ENCODE measurements around the gene DSCAM. TPM values are rescaled to one million over a fixed set of nuclear protein-coding genes. Genes with fewer than 3 reads are reported as not detected.

DSCAM gene
- total RNA-seq, 2 donors from 2014 or later: not detected

DNA sequence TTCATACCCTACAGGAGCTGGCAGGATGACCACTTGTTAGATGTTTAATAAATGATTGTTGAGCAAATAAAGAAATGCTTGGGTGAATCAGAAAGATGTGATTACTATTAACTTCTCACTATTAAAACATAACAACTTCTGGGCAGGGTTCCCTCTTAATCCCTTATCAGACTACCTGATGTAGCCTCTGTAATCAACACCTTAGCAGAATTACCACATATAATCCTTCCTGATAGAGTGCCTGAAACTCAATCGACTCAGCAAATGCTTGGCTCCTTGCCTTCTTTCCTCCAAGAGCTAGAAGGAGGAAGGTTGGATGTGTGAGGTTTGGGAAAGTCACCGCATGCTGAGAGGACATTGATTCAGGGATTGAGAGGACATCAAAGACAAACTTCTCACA is 34.8 kb upstream of the DSCAM start:
- Histone ChIP-seq H3K27me3 (no peaks in the 10 kb centered on the region), H3K4me1 (no peaks in the 10 kb centered on the region), H3K9me3 (no peaks in the 10 kb centered on the region), H3K36me3 (no peaks in the 10 kb centered on the region), H3K27ac (no peak overlapping the region), H3K4me3 (no peak overlapping the region)
- TF ChIP-seq, protein P1, sequence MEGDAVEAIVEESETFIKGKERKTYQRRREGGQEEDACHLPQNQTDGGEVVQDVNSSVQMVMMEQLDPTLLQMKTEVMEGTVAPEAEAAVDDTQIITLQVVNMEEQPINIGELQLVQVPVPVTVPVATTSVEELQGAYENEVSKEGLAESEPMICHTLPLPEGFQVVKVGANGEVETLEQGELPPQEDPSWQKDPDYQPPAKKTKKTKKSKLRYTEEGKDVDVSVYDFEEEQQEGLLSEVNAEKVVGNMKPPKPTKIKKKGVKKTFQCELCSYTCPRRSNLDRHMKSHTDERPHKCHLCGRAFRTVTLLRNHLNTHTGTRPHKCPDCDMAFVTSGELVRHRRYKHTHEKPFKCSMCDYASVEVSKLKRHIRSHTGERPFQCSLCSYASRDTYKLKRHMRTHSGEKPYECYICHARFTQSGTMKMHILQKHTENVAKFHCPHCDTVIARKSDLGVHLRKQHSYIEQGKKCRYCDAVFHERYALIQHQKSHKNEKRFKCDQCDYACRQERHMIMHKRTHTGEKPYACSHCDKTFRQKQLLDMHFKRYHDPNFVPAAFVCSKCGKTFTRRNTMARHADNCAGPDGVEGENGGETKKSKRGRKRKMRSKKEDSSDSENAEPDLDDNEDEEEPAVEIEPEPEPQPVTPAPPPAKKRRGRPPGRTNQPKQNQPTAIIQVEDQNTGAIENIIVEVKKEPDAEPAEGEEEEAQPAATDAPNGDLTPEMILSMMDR (IDR thresholded peaks at IDR 0.05): no peak
- DNase-seq (ENCODE audit: low spot score): no peak

DNA sequence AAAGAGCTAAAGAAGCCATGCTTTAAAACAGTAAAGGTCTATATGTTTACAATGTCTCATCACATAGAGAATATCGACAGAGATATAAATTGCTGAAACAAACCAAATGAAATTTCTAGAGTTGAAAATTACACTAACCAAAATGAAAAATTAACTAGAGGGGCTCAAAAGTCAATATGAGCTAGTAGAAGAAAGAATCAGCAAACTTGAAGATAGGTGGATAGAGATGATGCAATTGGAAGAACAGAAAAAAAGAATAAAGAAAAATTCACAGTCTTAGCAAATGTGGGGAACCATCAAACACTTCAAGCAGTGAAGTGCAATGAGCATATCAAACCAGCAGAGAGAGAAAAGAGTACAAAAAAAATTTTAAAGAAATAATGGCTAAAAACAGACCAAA is 24.1 kb upstream of the DSCAM start:
- TF ChIP-seq, protein P1 (IDR thresholded peaks at IDR 0.05): no peak
- H3K36me3 ChIP-seq: no peaks in the 10 kb centered on the region
- H3K4me1 ChIP-seq: no peaks in the 10 kb centered on the region
- no peaks in the 10 kb centered on the region for H3K27me3 ChIP-seq
- DNase-seq (ENCODE audit: low spot score): no peak
- peaks cover 0 to 31% of the 10 kb centered on the region in 2 donors for H3K9me3 ChIP-seq
- no peak overlapping the region for H3K27ac ChIP-seq
- no peak overlapping the region for H3K4me3 ChIP-seq

DNA sequence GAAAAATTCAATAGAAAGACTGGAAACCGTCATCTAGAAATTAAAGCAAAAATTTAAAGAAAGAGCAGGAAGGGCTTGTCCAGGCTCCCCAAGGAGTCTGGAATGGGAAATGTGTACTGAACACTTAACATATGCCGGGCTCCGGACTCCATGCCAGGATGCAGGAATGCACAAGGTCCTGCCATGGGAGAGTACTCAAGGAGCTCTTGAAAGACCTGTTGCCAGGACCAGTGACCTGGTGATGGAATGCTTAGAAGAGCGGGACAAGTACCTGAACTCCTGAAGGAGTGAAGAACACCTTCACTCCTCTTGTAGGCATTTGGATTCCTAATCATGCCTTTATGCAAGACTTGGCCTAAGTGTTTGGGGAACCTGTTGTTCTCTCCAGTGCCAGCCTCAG is 16.9 kb upstream of the DSCAM start:
- H3K27me3 ChIP-seq: no peaks in the 10 kb centered on the region
- no peaks in the 10 kb centered on the region for H3K36me3 ChIP-seq
- H3K27ac ChIP-seq: no peak overlapping the region
- no peaks in the 10 kb centered on the region for H3K4me1 ChIP-seq
- TF ChIP-seq, protein P1 (IDR thresholded peaks at IDR 0.05): no peak
- H3K9me3 ChIP-seq: no peaks in the 10 kb centered on the region
- no peak for DNase-seq (ENCODE audit: low spot score)
- H3K4me3 ChIP-seq: no peak overlapping the region

DNA sequence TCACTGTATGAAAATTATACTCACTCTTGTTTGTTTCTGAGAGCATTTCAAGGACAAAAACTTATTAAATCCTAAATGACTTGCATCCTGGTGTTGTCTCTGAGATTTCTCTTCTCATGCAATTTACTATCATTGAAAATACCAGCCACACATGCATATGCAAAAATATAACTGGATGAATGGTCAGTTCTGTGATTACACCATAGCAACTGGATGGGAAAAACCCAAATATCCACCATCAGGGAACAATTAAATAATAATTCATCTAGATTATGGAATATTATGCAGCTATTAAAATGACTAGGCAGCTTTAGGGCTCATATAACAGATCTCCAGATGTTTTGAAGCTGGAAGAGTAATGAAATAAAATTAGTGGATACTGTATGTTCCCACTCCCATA is 11.6 kb upstream of the DSCAM start:
- H3K27ac ChIP-seq: no peak overlapping the region
- H3K36me3 ChIP-seq: no peaks in the 10 kb centered on the region
- no peak overlapping the region for H3K4me3 ChIP-seq
- DNase-seq (ENCODE audit: low spot score): no peak
- H3K9me3 ChIP-seq: no peaks in the 10 kb centered on the region
- H3K27me3 ChIP-seq: no peaks in the 10 kb centered on the region
- TF ChIP-seq, protein P1 (IDR thresholded peaks at IDR 0.05): no peak
- no peaks in the 10 kb centered on the region for H3K4me1 ChIP-seq

DNA sequence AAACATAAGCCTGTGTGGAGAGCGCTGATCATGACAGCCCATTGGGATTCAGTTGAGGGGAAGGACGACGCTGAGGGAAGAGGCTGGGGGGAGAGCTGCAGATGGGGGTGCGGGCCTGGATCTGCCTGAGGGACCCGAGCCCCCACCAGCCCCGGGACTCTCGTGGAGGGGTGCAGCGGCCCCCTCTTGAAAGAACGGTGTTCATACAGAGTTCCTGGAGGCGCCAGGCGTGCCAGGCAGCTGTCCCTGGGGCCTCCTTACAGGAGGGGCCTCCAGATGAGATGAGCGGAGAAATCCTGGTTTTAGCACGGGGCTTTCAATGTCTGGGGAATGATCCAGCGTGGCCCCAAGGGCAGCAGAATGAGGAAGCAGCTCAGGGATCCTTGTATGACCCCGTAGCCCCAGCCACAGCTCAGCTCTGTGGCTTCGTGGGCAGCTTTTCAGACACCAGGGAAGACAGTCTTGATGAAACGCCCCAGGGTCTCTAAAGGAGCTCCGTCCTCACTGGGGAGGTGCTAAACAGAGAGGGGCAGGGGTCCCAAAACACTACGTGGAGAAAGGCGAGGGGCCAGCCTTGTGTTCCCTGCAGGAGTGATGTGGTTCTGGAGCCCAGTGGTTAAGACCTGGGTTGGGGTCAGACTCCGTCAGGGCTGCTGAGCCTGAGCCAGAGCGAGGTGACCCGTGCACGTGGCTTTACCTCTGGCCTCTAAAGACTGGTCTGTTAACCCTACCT is 7.2 kb upstream of the DSCAM start:
- no peaks in the 10 kb centered on the region for H3K9me3 ChIP-seq
- DNase-seq (ENCODE audit: low spot score): no peak
- no peaks in the 10 kb centered on the region for H3K4me1 ChIP-seq
- TF ChIP-seq, protein P1 (IDR thresholded peaks at IDR 0.05): no peak
- no peak overlapping the region for H3K27ac ChIP-seq
- H3K36me3 ChIP-seq: no peaks in the 10 kb centered on the region
- no peak overlapping the region for H3K4me3 ChIP-seq
- H3K27me3 ChIP-seq: no peaks in the 10 kb centered on the region

DNA sequence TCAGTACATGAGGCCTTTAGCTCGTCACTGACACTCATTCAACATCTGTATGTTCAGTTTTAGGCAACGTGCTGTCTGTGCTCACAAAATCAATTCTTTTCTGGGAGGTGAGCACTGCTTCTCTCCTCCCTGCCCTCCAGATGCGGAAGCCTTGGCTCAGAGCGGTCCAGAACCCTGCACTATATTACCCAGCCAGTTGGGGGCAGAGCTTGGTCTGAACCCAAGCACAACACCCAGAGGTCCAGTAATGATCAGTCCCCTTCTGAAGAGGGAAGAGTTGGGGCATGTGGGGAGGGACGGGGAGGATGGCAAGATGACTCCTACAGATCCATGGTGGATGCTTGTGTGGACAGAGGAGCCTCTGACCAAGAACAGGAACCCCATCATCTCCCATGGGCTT is 5.6 kb upstream of the DSCAM start:
- no peak overlapping the region for H3K4me3 ChIP-seq
- H3K27me3 ChIP-seq: no peaks in the 10 kb centered on the region
- no peaks in the 10 kb centered on the region for H3K9me3 ChIP-seq
- H3K36me3 ChIP-seq: no peaks in the 10 kb centered on the region
- no peaks in the 10 kb centered on the region for H3K4me1 ChIP-seq
- H3K27ac ChIP-seq: no peak overlapping the region
- no peak for DNase-seq (ENCODE audit: low spot score)
- TF ChIP-seq, protein P1 (IDR thresholded peaks at IDR 0.05): no peak

Data from right atrium auricular region (tissue), 2 donors.